ENCODE measurements around the gene ENKUR.

ENKUR gene

GRCh38 chr10:25015828-25016375 is at the start of gene ENKUR:
Gene ENKUR (minus strand): TSS chr10:25016158. CDS start chr10:25015936, 222 bp downstream.
- DNase-seq (ENCODE audit: low spot score): peak; percentile 91

- no peak for DNase-seq (ENCODE audit: low spot score)
Observed at GRCh38 chr10:25064401-25064800, 48.4 kb upstream of the ENKUR start.

GRCh38 chr10:25063644-25064043 is 47.7 kb upstream of the ENKUR start:
- DNase-seq (ENCODE audit: low spot score): no peak

- DNase-seq (ENCODE audit: low spot score): no peak
Observed at GRCh38 chr10:25063157-25063556, 47.2 kb upstream of the ENKUR start.

GRCh38 chr10:25061711-25062449 is 45.9 kb upstream of the ENKUR start:
- no peak for DNase-seq (ENCODE audit: low spot score)

- DNase-seq (ENCODE audit: low spot score): no peak
Observed at GRCh38 chr10:25061125-25061524, 45.2 kb upstream of the ENKUR start.

GRCh38 chr10:25059990-25060389 is 44.0 kb upstream of the ENKUR start:
- peak; percentile 91 for DNase-seq (ENCODE audit: low spot score)

- no peak for DNase-seq (ENCODE audit: low spot score)
Observed at GRCh38 chr10:25057886-25058285, 41.9 kb upstream of the ENKUR start.

GRCh38 chr10:25056726-25057125 is 40.8 kb upstream of the ENKUR start:
- no peak for DNase-seq (ENCODE audit: low spot score)

- DNase-seq (ENCODE audit: low spot score): no peak
Observed at GRCh38 chr10:25052012-25052411, 36.1 kb upstream of the ENKUR start.

GRCh38 chr10:25050402-25050801 is 34.4 kb upstream of the ENKUR start:
- DNase-seq (ENCODE audit: low spot score): no peak

- no peak for DNase-seq (ENCODE audit: low spot score)
Observed at GRCh38 chr10:25049966-25050365, 34.0 kb upstream of the ENKUR start.

GRCh38 chr10:25048450-25048849 is 32.5 kb upstream of the ENKUR start:
- DNase-seq (ENCODE audit: low spot score): no peak

- DNase-seq (ENCODE audit: low spot score): peak; percentile 82
Observed at GRCh38 chr10:25047591-25048301, 31.8 kb upstream of the ENKUR start.

- no peak for DNase-seq (ENCODE audit: low spot score)
Observed at GRCh38 chr10:25047088-25047487, 31.1 kb upstream of the ENKUR start.

GRCh38 chr10:25046641-25047040 is 30.7 kb upstream of the ENKUR start:
- DNase-seq (ENCODE audit: low spot score): no peak

GRCh38 chr10:25039531-25039930 is 23.6 kb upstream of the ENKUR start:
- DNase-seq (ENCODE audit: low spot score): no peak

- no peak for DNase-seq (ENCODE audit: low spot score)
Observed at GRCh38 chr10:25038325-25038724, 22.4 kb upstream of the ENKUR start.

- DNase-seq (ENCODE audit: low spot score): no peak
Observed at GRCh38 chr10:25036381-25036780, 20.4 kb upstream of the ENKUR start.

- no peak for DNase-seq (ENCODE audit: low spot score)
Observed at GRCh38 chr10:25029519-25029918, 13.6 kb upstream of the ENKUR start.

GRCh38 chr10:25028711-25029110 is 12.8 kb upstream of the ENKUR start:
- no peak for DNase-seq (ENCODE audit: low spot score)

GRCh38 chr10:25026463-25026862 is 10.5 kb upstream of the ENKUR start:
- DNase-seq (ENCODE audit: low spot score): peak; percentile 15

- no peak for DNase-seq (ENCODE audit: low spot score)
Observed at GRCh38 chr10:25024528-25024927, 8.6 kb upstream of the ENKUR start.
